Measurements from ENCODE around the gene GPSM1.
"Not testable (repeated sequence)": the region's sequence is repeated elsewhere in the genome, so short reads cannot be mapped to it uniquely, and the experiment has no call there.

The GPSM1 gene

GRCh38 chr9:136317695-136318094 is 9.6 kb upstream of the GPSM1 start:
- no peak for DNase-seq (ENCODE audit: low read depth, low spot score)

GRCh38 chr9:136318111-136318775 is 9.1 kb upstream of the GPSM1 start:
- DNase-seq (ENCODE audit: low read depth, low spot score), result no peak

GRCh38 chr9:136318776-136319241 is 8.5 kb upstream of the GPSM1 start:
- no peak for DNase-seq (ENCODE audit: low read depth, low spot score)

GRCh38 chr9:136319244-136319643 is 8.1 kb upstream of the GPSM1 start:
- not testable (repeated sequence) for DNase-seq (ENCODE audit: low read depth, low spot score)

GRCh38 chr9:136319955-136320354 is 7.4 kb upstream of the GPSM1 start:
- DNase-seq (ENCODE audit: low read depth, low spot score), result not testable (repeated sequence)

- DNase-seq (ENCODE audit: low read depth, low spot score), result not testable (repeated sequence)
These were observed 6.4 kb upstream of the GPSM1 start for GRCh38 chr9:136320972-136321371.

GRCh38 chr9:136321561-136321960 is 5.8 kb upstream of the GPSM1 start:
- DNase-seq (ENCODE audit: low read depth, low spot score), result no peak

- DNase-seq (ENCODE audit: low read depth, low spot score), result no peak
These were observed 4.5 kb upstream of the GPSM1 start for GRCh38 chr9:136322756-136323330.

GRCh38 chr9:136323371-136323789 is 4.0 kb upstream of the GPSM1 start:
- no peak for DNase-seq (ENCODE audit: low read depth, low spot score)

GRCh38 chr9:136324501-136325300 is 2.6 kb upstream of the GPSM1 start:
- no peak for DNase-seq (ENCODE audit: low read depth, low spot score)

- DNase-seq (ENCODE audit: low read depth, low spot score), result no peak
These were observed 2.0 kb upstream of the GPSM1 start for GRCh38 chr9:136325358-136325757.

GRCh38 chr9:136326061-136326760 is 1.1 kb upstream of the GPSM1 start:
- peak; percentile 84 for DNase-seq (ENCODE audit: low read depth, low spot score)

GRCh38 chr9:136326761-136327303 is 507 bp upstream of the GPSM1 start:
- peak; percentile 33 for DNase-seq (ENCODE audit: low read depth, low spot score)

GRCh38 chr9:136328011-136328621 is 777 bp downstream of the GPSM1 start:
- peak; percentile 38 for DNase-seq (ENCODE audit: low read depth, low spot score)

- DNase-seq (ENCODE audit: low read depth, low spot score), result peak; percentile 68
These were observed 1.3 kb downstream of the GPSM1 start for GRCh38 chr9:136328622-136329041.

- DNase-seq (ENCODE audit: low read depth, low spot score), result peak; percentile 42
These were observed 1.9 kb downstream of the GPSM1 start for GRCh38 chr9:136329211-136329627.

GRCh38 chr9:136329636-136330405 is 2.5 kb downstream of the GPSM1 start:
- no peak for DNase-seq (ENCODE audit: low read depth, low spot score)

GRCh38 chr9:136330406-136330990 is 3.2 kb downstream of the GPSM1 start:
- no peak for DNase-seq (ENCODE audit: low read depth, low spot score)

- DNase-seq (ENCODE audit: low read depth, low spot score), result no peak
These were observed 3.7 kb downstream of the GPSM1 start for GRCh38 chr9:136331030-136331429.
